ENCODE measurements around the gene CCT8. TPM values are rescaled to one million over a fixed set of nuclear protein-coding genes. Genes with fewer than 3 reads are reported as not detected.

The CCT8 gene
- total and polyA plus RNA-seq, 7 donors: 67.3 to 122 (median 99.1) TPM

DNA sequence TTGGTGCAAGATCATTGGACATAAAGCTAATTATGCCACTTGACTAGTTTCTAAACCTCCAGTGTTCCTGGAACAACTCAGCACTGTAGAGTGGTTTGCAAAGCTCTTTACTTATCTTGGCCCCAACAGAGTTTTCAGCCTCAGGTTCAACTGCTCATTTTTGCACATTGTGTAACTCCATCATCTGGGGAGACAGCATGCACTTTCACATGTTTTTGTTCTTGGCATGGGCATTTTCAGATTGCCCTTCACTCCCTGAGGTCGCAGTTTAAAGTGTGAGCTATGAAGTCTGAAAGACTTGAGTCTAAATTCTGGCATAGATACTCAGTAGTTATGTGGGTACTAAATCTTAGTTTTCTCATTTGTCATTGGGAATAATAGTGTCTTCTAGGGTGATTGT, 43.9 kb downstream of the CCT8 start:
- Histone ChIP-seq H3K4me1 (peaks cover 0 to 18% (median 13%) of the 10 kb centered on the region in 4 donors), H3K36me3 (peaks cover 0 to 54% (median 19%) of the 10 kb centered on the region in 4 donors)

DNA sequence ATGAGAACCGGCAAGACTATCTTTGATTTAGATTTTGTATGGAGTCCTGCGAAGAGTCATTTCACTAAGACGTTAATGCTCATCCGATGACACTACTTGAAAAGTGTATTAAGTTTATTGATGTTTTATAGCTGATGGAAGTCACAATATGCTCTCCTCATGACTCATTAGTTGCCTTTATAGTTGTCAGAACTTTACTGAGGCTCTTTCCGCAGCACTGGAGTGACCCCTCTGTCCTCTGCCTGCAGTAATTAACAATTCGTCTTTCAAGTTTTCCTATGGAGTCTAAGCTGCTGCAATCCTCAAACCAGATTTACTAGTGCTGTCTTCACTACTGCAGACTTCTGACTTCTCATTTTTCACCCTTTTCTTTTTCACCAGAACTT, 48.1 kb downstream of the CCT8 start:
- Histone ChIP-seq H3K27me3 (no peaks in the 10 kb centered on the region), H3K27ac (peak overlapping the region; percentile 93 to 98 (median 95)), H3K36me3 (peaks cover 0 to 15% (median 0%) of the 10 kb centered on the region in 4 donors), H3K4me3 (peak overlapping the region; percentile 57 to 72 (median 65)), H3K9me3 (no peaks in the 10 kb centered on the region), H3K4me1 (peaks cover 0 to 18% (median 15%) of the 10 kb centered on the region in 4 donors)
- TF ChIP-seq, protein P1, sequence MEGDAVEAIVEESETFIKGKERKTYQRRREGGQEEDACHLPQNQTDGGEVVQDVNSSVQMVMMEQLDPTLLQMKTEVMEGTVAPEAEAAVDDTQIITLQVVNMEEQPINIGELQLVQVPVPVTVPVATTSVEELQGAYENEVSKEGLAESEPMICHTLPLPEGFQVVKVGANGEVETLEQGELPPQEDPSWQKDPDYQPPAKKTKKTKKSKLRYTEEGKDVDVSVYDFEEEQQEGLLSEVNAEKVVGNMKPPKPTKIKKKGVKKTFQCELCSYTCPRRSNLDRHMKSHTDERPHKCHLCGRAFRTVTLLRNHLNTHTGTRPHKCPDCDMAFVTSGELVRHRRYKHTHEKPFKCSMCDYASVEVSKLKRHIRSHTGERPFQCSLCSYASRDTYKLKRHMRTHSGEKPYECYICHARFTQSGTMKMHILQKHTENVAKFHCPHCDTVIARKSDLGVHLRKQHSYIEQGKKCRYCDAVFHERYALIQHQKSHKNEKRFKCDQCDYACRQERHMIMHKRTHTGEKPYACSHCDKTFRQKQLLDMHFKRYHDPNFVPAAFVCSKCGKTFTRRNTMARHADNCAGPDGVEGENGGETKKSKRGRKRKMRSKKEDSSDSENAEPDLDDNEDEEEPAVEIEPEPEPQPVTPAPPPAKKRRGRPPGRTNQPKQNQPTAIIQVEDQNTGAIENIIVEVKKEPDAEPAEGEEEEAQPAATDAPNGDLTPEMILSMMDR (IDR thresholded peaks at IDR 0.05): peak in 1 of 4 experiments; percentile 0
- no peak for TF ChIP-seq POLR2AphosphoS5 (IDR thresholded peaks at IDR 0.05)
- WGBS, 2 donors: 2 to 6% methylated on average over 6 of the region's 6 CpGs
- intact Hi-C loops (cut with DNase I): loop anchor here (2.0 to 5.0 kb wide), 2 partner anchors 33 to 47 kb away; partner anchors contain the start of genes CCT8 and LTN1
- DNase-seq: no peak

More for the DNA sequence above, 43.9 kb downstream of the CCT8 start:
- no peak for DNase-seq
- Histone ChIP-seq H3K4me3 (no peak overlapping the region), H3K27me3 (no peaks in the 10 kb centered on the region), H3K9me3 (no peaks in the 10 kb centered on the region), H3K27ac (no peak overlapping the region)
- TF ChIP-seq, protein P1 (IDR thresholded peaks at IDR 0.05): no peak
- TF ChIP-seq EP300 (IDR thresholded peaks at IDR 0.05): no peak
- TF ChIP-seq POLR2A (IDR thresholded peaks at IDR 0.05): no peak
- TF ChIP-seq POLR2AphosphoS5 (IDR thresholded peaks at IDR 0.05): no peak
- intact Hi-C loops (cut with DNase I): loop anchor here (5.0 kb wide), 1 partner anchor 43 kb away; the partner anchor contains the start of gene CCT8
- WGBS, 2 donors: 84 to 90% methylated on average over 1 of the region's 1 CpG

DNA sequence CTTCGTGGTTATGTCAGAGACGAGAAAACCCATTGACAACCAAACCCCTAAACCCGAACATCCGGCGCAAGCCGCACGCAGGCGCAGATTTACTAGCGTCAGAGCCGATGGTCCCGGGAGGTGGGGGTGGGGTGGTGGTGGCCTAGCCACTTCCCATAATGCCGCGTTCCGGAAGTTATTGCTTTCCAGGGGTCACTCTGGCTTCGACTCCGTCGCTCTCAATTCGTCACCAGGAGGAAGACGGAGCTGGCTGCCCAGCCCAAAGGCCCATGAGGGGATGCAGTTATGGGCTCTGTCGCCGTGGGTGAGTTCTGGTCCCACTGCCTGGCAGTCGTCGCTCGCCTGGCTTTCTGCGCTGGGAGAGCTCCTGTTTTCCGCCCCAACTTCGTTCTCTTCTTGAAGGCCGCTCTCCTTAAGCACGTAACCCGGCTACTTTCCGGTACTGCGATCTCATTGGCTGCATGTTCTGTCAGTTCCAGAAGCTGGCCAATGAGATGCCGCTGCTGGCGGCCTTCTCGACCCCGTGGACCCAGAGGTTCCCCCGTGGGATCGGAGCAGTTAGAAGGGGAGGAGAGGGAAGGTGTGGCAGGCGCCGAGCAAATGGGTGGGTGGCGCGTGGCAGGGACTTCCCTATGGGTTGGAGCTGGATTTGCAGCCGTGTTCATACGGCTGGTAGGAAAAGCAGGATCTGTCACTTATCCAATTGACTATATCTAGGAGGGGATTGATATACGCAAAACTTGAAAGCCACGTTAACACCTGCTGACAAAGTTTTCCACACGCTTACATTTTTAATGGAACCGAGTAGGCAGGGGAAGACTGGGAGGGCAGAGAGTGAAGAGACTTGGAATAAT, 48.7 kb downstream of the CCT8 start, which contains the start of gene USP16:
Gene USP16, plus strand, starts transcription at position 195 of the 854 bp plus-strand sequence. CDS start 3,246 bp downstream, outside the sequence.
- TF ChIP-seq EP300 (IDR thresholded peaks at IDR 0.05) (peak in 1 of 4 donors; percentile 12), POLR2A (IDR thresholded peaks at IDR 0.05) (peak; percentile 11 to 17), POLR2AphosphoS5 (IDR thresholded peaks at IDR 0.05) (peak; percentile 52 to 83 (median 68))
- TF ChIP-seq, protein P1 (IDR thresholded peaks at IDR 0.05): peak in 1 of 4 experiments; percentile 31
- H3K9me3 ChIP-seq: no peaks in the 10 kb centered on the region
- intact Hi-C loops (cut with DNase I): loop anchor here (1.0 to 5.0 kb wide), 3 partner anchors 22 to 48 kb away; partner anchors contain the start of genes CCT8 and LTN1
- peak within 1 kb of the TSS; percentile 93 to 98 (median 95) for H3K27ac ChIP-seq
- peak within 1 kb of the TSS; percentile 57 to 72 (median 65) for H3K4me3 ChIP-seq
- peaks cover 0 to 9% (median 0%) of the 10 kb centered on the region in 4 donors for H3K36me3 ChIP-seq
- peaks cover 0 to 21% (median 16%) of the 10 kb centered on the region in 4 donors for H3K4me1 ChIP-seq
- DNase-seq: peak; percentile 98
- 0% methylated on average over 48 of the region's 48 CpGs for WGBS, 2 donors
- H3K27me3 ChIP-seq: no peaks in the 10 kb centered on the region

DNA sequence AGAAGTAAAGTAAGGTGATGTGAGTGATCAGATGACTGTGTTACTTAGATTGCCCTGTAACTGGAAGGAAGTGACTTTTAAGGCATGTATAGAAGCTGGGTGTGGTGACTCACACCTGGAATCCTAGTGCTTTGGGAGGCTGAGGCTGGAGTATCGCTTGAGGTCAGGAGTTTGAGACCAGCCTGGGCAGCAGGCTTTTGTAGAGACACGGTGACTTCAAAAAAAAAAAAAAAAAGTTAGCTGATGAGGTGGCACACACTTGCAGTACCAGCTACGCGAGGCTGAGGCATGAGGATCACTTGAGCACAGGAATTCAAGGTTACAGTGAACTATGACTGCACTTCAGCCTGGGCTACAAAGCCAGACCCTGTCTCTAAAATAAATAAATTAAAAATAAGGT, 51.3 kb downstream of the CCT8 start:
- 80 to 85% methylated on average over 4 of the region's 4 CpGs for WGBS, 2 donors
- intact Hi-C loops (cut with DNase I): no loop called here
- no peak for DNase-seq
- H3K36me3 ChIP-seq: no peaks in the 10 kb centered on the region
- no peak overlapping the region for H3K4me3 ChIP-seq
- peaks cover 0 to 36% (median 29%) of the 10 kb centered on the region in 4 donors for H3K4me1 ChIP-seq
- H3K27me3 ChIP-seq: no peaks in the 10 kb centered on the region
- no peaks in the 10 kb centered on the region for H3K9me3 ChIP-seq
- no peak overlapping the region for H3K27ac ChIP-seq
- TF ChIP-seq EP300 (IDR thresholded peaks at IDR 0.05) (no peak), POLR2A (IDR thresholded peaks at IDR 0.05) (no peak), POLR2AphosphoS5 (IDR thresholded peaks at IDR 0.05) (no peak)
- TF ChIP-seq, protein P1 (IDR thresholded peaks at IDR 0.05): no peak

Measured in sigmoid colon (tissue), 7 donors.